Neural crest cell (in vitro differentiated cells): Measurements from ENCODE around the gene MT1G. TPM values are rescaled to one million over a fixed set of nuclear protein-coding genes. Genes with fewer than 3 reads are reported as not detected.
"Not testable (repeated sequence)": the region's sequence is repeated elsewhere in the genome, so short reads cannot be mapped to it uniquely, and the experiment has no call there.

ENCODE experiments used
- DNase-seq: peaks from one replicate; pipeline ENCODE4 v3.0.0; 2021; ENCODE audit warnings: low read depth, mixed read lengths, low spot score
- H3K27ac Mint-ChIP-seq: one replicate; pipeline ENCODE4 v1.8.0; 2021; ENCODE audit warnings: mild to moderate bottlenecking, mixed read lengths; ENCODE audit not compliant: unreplicated experiment
- H3K27me3 Mint-ChIP-seq: 2 replicates; pipeline ENCODE4 v1.8.0; 2021; ENCODE audit warnings: low read depth, mild to moderate bottlenecking, mixed read lengths
- H3K36me3 Mint-ChIP-seq: 2 replicates; pipeline ENCODE4 v1.8.0; 2021; ENCODE audit warnings: low read depth, mild to moderate bottlenecking, mixed read lengths
- H3K4me1 Mint-ChIP-seq: 2 replicates; pipeline ENCODE4 v1.8.0; 2021; ENCODE audit warnings: mixed read lengths
- H3K4me3 Mint-ChIP-seq: one replicate; pipeline ENCODE4 v1.8.0; 2021; ENCODE audit warnings: mild to moderate bottlenecking, mixed read lengths
- H3K9me3 Mint-ChIP-seq: 2 replicates; pipeline ENCODE4 v1.8.0; 2021; ENCODE audit warnings: mixed read lengths
- CTCF ChIP-seq: fragments of 200-600 bp; sonication (generic); conservative IDR thresholded peaks from 2 replicates; pipeline ENCODE4 v1.5.0; 2021; ENCODE audit warnings: antibody characterized with exemption, mild to moderate bottlenecking
- total RNA-seq: library from RNA; stranded (reverse); gene quantifications from 2 replicates; pipeline ENCODE4 v1.2.1, GENCODE V29; 2021

MT1G gene
- total RNA-seq, 1 donor from 2014 or later: not detected

- TF ChIP-seq CTCF: no peak
- DNase-seq: no peak
These were observed 42.5 kb downstream of the MT1G start, which contains the start of gene MT1E for GRCh38 chr16:56625140-56625942. MT1E (plus strand) TSS chr16:56625781; CDS start chr16:56625852, 71 bp downstream.

GRCh38 chr16:56623637-56624036 is 44.2 kb downstream of the MT1G start:
- TF ChIP-seq CTCF: no peak
- Mint-ChIP-seq H3K9me3 (no peaks in the 10 kb centered on the region), H3K4me1 (peaks cover 17% of the 10 kb centered on the region), H3K36me3 (no peaks in the 10 kb centered on the region), H3K27me3 (peaks cover 88% of the 10 kb centered on the region), H3K4me3 (no peak overlapping the region), H3K27ac (no peak overlapping the region)
- no peak for DNase-seq

More at GRCh38 chr16:56625140-56625942, 42.5 kb downstream of the MT1G start, which contains the start of gene MT1E:
- Mint-ChIP-seq H3K4me3 (peak within 1 kb of the TSS; percentile 85), H3K27me3 (peaks cover 89% of the 10 kb centered on the region), H3K4me1 (peaks cover 17% of the 10 kb centered on the region), H3K27ac (no peak within 1 kb of the TSS), H3K9me3 (no peaks in the 10 kb centered on the region), H3K36me3 (no peaks in the 10 kb centered on the region)

GRCh38 chr16:56623184-56623583 is 44.7 kb downstream of the MT1G start:
- H3K36me3 Mint-ChIP-seq, H3K4me3 Mint-ChIP-seq, DNase-seq, H3K9me3 Mint-ChIP-seq, H3K27ac Mint-ChIP-seq: not testable (repeated sequence)
- peaks cover 17% of the 10 kb centered on the region for H3K4me1 Mint-ChIP-seq
- peaks cover 88% of the 10 kb centered on the region for H3K27me3 Mint-ChIP-seq

- H3K36me3 Mint-ChIP-seq, H3K4me3 Mint-ChIP-seq, H3K27ac Mint-ChIP-seq, DNase-seq, H3K9me3 Mint-ChIP-seq: not testable (repeated sequence)
- H3K27me3 Mint-ChIP-seq: peaks cover 93% of the 10 kb centered on the region
- peaks cover 25% of the 10 kb centered on the region for H3K4me1 Mint-ChIP-seq
These were observed 46.0 kb downstream of the MT1G start for GRCh38 chr16:56621665-56622445.

- Mint-ChIP-seq H3K4me3 (no peak overlapping the region), H3K27me3 (peaks cover 90% of the 10 kb centered on the region), H3K27ac (no peak overlapping the region), H3K4me1 (peaks cover 20% of the 10 kb centered on the region), H3K36me3 (no peaks in the 10 kb centered on the region), H3K9me3 (no peaks in the 10 kb centered on the region)
- no peak for DNase-seq
- no peak for TF ChIP-seq CTCF
These were observed 47.4 kb downstream of the MT1G start for GRCh38 chr16:56620339-56620897.

GRCh38 chr16:56618138-56618537 is 49.7 kb downstream of the MT1G start:
- Mint-ChIP-seq H3K27me3 (peaks cover 87% of the 10 kb centered on the region), H3K4me1 (peaks cover 14% of the 10 kb centered on the region), H3K9me3 (no peaks in the 10 kb centered on the region), H3K36me3 (no peaks in the 10 kb centered on the region), H3K4me3 (no peak overlapping the region), H3K27ac (no peak overlapping the region)
- TF ChIP-seq CTCF: no peak
- no peak for DNase-seq
